ENCODE data around the gene GSN.

DNA sequence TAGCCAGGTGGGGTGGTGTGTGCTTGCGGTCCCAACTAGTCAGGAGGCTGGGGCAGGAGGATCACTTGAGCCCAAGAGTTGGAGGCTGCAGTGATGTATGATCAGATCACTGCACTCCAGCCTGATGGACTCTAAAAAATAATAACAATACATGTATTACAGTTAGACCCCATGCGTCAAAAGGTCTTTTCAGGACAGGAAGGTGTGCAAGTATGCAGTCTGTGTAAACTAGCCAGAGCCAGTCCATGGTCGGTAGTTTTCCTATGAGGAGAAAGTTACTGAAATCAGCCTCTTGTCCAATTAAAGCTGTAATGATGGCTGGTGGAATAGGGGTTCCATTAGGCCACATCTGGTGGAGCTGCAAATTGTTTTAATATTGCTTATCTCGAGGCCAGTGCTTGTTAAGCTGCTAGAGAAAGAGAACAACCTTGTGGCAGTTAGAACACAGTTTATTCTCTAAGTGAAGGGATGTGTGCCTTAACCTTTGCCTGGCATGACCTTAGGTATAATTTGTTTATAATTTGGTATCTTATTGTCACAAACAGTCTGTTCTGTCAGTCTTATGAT, 103.6 kb downstream of the GSN start:
- TF ChIP-seq CTCF (IDR thresholded peaks at IDR 0.05) (no peak), POLR2A (IDR thresholded peaks at IDR 0.05) (no peak), POLR2AphosphoS5 (IDR thresholded peaks at IDR 0.05) (no peak), EP300 (IDR thresholded peaks at IDR 0.05; ENCODE audit: low read depth) (no peak)

Measured in transverse colon (tissue), 4 donors.